Stimulated activated CD8-positive, alpha-beta memory T cell treated with anti-CD3 and anti-CD28 coated beads, Interleukin-4, amount 100 ng/mL, for 4 hours (primary cell): ENCODE results near the gene TBC1D16.

Experiments used
- DNase-seq, 2 donors: peaks; one replicate each; pipeline ENCODE4 v3.0.0-alpha.2; 2020; ENCODE audit warnings: low read depth in 2 of 2, low spot score in 1 of 2

TBC1D16 gene, protein sequence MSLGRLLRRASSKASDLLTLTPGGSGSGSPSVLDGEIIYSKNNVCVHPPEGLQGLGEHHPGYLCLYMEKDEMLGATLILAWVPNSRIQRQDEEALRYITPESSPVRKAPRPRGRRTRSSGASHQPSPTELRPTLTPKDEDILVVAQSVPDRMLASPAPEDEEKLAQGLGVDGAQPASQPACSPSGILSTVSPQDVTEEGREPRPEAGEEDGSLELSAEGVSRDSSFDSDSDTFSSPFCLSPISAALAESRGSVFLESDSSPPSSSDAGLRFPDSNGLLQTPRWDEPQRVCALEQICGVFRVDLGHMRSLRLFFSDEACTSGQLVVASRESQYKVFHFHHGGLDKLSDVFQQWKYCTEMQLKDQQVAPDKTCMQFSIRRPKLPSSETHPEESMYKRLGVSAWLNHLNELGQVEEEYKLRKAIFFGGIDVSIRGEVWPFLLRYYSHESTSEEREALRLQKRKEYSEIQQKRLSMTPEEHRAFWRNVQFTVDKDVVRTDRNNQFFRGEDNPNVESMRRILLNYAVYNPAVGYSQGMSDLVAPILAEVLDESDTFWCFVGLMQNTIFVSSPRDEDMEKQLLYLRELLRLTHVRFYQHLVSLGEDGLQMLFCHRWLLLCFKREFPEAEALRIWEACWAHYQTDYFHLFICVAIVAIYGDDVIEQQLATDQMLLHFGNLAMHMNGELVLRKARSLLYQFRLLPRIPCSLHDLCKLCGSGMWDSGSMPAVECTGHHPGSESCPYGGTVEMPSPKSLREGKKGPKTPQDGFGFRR

DNA sequence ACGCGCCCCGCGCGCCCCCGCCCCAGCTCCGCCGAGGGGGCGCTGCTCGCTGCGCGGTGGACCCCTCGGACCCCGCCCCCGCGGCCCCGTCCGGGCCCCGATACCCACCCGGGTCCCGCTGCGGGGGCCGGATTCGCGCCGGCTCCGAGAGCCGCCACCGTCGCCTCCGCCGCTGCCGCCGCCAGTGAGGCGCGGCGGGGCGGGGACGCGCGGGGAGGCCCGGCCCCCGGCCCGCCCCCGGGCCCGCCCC, at the start of gene TBC1D16:
TBC1D16 (minus strand) TSS at position 186 of the 250 bp plus-strand sequence. CDS start 22,325 bp downstream, outside the sequence.
- no peak for DNase-seq

DNA sequence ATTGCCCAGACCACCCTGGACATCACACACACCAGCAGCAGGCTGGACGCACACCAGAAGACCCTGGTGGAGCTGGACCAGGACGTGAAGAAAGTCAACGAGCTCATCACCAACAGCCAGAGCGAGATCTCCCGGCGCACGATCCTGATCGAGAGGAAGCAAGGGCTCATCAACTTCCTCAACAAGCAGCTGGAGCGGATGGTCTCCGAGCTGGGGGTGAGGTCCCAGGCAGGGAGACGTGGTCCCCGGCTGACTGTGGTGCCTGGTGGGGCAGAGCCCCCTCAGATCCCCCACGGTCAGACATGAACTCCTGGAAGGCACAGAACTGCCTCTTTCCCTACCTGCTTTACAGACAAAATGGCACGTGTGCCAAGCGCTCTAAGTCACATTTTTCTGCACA, 49.1 kb upstream of the TBC1D16 start:
- no peak for DNase-seq

DNA sequence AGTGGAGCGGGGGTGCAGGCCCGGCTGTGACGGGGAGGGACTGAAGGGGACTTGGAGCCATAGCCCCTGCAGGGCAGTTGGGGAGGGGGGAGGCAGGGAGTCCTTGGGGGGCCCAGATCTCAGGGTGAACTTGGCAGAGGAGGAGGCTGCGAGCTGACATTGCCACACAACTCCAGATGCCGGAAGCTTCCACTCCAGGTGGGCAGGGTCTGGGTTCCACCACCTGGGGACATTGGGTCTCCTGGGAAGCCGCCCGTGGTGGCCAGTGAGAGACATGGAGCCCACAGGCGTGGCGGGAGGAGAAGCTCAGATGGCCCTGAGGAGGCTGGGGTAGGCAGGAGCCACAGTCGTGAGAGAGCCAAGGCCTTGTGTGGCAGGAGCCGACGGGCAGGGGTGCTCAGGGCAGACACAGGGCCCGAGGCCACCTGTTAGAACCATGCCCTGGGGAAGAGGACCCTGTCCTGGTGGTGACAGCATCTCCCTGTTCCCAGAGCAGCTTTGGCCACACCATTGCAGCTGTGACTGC, 47.5 kb upstream of the TBC1D16 start:
- no peak for DNase-seq

DNA sequence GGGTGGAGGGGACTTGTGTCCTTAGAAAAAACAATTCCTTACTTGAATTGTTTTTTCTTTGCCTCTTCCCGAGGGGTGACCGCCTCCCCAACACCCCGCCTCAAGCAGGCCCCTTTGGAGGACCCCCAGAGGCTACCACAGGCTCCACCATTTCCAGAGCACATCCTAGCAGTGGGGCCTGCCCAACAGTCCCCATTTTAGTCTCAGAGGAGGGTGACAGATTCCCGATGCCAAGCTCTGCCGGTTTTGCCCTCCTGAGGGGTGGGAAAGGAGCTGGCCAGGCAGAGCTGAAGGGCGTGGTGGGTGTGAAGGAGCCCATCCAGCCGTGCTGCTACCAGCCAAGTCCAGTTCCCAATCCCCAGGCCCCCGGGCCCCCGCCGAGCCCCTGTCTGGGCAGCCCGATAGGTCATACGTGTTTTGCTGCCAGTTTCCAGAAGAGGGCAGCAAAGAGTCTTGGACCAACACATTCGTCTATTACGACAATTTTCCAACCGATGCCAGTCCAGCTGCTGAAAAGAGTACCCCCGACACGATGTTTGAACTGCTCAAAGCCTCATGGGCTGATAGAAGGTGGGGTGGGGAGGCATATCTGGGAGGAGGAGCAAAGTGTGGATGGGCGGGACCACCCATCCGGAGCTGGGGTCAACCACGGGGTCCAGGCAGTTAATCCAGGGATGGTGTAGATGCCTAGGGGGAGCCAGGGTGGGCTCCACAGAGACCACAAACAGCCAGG, 46.9 kb upstream of the TBC1D16 start:
- DNase-seq = peak; percentile 20 to 34

DNA sequence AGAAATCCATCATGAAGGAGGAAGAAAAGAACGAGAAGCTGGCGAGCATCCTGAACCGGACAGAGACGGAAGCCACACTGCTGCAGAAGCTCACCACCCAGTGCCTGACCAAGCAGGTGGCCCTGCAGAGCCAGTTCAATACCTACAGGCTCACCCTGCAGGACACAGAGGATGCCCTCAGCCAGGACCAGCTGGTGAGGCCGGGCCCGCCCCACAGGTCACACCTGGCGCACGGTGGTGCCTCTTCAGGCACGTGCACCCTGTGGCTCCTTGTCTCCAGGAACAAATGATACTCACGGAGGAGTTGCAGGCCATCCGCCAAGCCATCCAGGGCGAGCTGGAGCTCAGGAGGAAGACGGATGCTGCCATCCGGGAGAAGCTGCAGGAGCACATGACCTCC, 45.9 kb upstream of the TBC1D16 start:
- no peak for DNase-seq

DNA sequence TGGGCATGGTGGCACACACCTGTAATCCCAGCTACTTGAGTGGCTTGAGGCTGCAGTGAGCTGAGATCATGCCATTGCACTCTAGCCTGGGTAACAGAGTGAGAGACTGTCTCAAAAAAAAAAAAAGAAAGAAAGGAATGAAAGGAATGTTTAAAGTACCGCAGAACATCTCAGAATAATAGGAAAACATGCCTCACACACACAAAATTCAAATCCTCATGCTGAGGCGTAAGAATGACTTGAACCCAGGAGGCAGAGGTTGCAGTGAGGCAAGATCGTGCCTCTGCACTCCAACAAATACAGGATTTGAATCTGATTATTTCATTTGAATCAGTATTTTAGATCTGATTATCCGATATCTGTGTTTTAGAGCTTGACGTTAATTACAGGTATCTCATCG, 44.4 kb upstream of the TBC1D16 start:
- no peak for DNase-seq

DNA sequence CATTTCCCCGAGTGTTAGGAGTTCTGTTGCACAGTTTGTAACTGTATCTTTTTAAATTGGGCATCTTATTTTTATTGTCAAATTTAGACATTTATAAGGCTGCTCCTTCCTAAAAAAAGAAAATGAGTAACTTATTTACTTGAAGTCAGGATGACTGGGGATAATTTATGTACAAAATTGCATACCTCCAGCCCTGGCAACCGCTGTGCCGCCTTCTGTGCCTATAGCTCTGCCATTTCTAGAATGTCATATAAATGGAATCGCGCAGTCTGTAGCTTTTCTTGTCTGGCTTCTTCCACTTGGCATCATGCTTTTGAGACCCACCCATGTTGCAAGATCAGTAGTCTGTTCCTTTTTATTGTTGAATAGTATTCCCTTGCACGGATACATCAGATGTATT, 36.7 kb upstream of the TBC1D16 start:
- no peak for DNase-seq

DNA sequence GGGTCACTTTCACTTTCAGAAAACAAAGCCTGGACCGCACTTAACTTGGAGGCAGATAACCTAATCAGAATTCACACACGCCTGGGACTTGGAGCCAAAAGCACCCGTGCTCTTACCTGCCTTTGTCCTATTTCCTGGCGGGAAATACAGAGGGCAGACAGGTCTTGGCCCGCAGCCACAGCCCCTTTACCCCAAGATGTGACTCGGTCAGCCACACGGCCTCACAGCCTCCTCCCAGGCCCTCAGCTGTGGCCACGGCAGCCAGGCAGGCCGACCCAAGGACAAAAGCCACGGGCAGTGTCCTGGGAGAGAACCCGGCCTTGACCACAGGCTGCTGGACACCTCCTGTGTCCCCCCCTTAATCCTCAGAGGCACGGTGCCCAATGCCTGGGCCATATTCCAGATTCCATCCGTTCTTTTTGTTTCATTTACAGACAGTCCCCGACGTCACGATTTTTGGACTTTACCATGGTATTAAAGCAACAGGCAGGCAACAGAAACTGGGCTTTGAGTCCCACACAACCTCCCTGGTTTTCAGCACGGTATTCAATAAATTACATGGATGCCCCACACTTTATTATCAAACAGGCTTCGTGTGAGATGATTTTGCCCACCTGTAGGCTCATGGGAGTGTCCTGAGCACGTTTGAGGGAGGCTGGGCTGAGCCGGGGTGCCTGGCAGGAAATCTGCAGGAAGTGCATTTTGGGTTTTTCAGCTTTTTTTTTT, 35.6 kb upstream of the TBC1D16 start:
- no peak for DNase-seq

DNA sequence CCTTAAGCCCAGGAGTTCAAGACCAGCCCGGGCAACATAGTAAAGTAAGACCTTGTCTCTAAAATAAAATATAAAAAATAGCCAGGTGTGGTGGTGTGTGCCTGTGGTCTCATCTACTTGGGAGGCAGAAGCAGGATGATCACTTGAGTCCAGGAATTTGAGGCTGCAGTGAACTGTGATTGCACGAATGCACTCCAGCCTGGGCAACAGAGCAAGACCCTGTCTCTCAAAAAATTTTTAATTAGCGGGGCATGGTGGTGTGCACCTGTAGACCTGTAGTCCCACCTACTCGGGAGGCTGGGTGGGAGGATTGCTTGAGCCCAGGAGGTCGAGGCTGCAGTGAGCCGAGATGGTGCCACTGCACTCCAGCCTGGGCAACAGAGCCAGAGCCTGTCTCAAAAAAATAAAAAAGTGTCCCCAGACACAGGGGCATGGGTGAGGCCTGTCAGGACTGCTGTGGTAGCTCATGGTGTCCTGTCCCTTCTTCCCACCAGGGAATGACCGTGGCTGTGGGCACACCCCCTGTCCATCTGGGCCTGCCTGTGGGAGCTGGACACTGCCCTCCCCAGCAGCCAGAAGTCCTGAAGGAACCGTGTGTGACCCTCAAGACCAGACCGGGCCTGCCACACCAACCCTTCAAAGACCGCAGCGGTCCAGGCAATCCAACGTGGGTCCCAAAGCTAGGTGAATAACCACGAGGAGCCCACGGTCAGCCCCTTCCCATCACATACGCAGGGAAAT, 34.9 kb upstream of the TBC1D16 start:
- DNase-seq = no peak

DNA sequence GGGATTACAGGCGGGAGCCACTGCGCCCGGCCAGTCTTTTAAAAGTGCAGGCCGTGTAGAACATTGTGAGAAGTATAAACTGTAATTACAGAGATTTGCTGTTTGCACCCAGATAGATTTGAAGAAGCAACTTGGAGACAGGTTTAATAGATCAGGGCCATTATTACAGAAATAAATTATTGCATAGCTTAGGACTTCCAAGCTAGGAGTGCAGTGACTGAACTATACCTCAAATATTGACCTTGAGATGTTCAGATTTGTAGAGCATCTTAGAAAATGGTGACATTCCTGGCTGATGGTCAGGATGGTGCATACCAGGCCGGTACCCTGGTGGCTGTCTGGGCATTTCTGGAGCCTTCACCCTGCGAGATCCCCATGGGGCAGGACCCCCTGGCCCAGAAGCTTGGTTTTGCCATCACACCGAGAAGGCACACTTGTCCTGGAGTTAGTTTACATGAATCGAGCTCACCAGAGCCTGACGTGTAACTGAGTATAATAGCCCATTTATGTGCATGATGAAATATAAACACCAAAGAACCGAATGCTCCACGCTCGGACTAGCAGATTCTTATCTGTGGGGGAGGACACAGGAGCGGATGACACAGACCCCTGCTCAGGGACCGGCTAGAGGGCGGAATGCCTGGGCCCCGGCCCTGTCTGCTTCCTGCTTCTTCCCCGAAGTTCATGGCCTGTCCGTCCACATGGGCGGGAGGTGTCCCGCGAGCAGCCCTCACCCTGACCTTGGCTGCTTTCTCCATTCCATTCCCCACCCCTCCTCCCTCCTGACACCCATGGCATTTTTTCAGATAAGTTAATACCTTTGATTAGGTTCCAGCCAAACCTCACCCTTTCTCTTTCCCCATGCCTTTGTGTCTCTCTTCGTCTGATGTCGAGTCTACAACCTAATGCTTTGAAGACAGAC, 32.9 kb upstream of the TBC1D16 start:
- no peak for DNase-seq

DNA sequence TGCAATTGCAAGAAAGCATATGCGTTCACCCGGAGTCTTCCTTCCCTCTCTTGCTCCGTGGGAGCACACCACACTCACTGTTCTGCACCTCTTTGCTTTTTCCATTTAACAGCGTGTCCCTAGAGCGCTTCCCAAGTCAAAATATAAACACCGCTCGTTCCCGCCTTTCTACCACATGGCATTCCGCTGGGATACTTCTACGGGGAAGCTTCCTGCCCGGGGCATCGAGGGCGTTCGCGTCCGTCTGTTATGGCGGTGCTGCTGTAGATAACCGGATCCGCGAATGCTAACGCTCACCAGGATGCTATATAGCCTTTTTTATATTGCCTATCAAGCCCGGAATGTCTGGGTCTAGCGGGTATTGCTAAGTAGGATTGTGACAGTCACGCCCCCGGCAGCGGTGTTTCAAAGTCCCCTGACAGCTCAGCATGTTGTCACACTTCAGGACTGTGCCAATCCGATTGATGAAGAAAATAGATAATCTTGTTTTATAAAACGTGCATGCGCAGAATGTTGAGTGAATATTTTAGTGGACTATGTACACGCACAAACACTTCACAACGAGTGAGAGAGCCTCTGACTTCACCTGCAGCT, 31.8 kb upstream of the TBC1D16 start:
- no peak for DNase-seq

DNA sequence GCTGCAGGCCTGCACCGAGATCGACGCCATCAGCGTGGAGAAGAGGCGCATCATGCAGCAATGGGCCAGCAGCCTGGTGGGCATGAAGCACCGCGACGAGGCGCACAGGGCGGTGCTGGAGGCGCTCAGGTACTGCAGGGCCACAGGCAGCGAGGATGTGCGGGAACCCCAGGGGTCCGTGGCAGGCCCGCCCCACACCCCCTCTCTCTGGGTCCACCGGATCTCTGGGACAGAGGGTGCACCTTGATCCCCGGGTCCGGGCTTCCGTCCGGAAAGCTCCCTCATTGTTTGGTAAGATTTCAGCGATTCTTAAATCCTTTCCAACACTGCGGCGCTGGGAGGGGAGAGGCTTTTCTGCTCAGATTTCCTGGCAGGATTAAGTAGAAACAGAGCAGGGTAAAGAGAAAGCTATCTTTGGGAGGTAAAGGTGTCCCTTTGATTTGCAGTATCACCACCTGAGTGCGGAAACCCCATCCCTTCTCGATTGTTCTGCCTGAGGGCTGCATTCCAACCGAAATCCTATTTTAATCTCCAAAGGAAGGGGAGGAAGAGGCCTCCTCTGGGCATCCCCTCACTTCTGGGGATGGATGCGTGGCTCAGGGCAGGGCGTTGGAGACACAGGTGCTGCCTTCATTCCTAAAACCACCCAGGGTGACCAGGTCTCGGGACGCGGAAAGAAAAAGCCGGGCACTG, 30.0 kb upstream of the TBC1D16 start:
- no peak for DNase-seq

DNA sequence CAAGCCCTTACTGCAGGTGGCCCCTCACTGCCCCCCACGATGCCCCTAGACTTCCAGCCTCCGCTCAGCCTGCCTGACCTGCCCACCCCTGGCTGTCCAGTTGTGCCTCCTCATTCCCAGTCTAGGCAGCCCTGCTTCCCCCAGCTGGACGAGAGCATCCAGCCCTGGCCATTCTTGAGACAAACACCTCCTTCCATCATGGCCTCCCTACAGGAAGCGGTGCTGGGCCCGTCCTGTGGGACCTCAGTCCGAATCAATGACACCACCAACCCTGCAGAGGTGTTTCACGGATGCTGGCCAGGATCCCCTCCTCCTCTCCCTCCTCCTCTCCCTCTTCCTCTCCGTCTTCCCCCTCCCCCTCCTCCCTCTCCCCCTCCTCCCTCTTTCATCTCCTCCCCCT, 29.0 kb upstream of the TBC1D16 start:
- DNase-seq = no peak

DNA sequence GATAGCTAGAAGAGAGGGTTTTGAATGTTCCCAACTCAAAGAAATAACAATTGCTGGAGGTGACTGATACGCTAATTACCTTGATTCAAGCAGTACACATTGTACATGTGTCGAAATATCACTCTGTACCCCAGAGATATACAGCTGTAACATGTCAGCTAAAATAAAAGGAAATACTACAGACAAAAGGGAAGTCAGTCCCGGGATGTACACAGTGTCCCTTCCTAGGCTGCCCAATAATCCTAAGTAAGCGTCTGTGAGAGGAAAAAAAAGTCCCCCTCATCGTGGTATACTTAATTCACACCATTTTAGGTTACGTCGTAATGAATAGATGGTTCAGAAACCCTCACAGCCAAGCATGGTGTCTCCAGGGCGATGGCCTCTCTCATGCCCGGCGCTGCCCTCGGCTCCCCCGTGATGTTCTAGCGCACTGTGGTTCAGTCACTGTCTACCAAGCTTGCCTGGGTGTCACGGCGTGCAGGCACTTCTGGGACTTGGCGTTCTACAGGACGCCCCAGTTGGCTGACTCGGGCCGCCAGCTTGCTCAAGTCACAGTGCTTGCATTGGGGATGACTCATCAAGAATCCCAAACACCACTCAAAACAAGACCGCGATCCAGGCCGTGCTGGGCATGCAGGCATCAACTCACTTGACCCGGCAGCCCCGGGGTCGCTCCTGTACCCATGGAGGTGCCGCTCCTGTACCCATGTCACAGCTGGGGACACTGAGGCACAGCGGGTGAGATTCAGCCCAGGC, 28.3 kb upstream of the TBC1D16 start:
- no peak for DNase-seq

DNA sequence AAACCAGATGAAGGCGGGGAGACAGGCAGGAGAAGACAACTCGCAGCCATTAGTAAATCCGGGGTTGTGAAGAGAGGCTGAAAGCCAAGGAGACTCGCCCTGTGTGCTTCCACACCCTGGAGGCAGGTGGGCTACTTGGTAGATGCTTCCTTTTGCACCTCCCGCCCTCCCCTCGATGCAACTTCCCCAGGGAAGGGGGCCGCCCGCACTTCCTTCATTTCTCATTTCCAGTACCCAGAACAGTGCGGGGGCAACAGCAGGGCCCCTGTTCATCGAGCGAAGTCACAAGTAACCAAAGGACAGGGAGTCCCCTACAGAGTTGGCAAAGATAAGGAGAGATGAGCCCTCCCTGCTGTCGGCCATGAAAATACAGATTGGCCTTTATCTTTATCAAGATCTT, 25.7 kb upstream of the TBC1D16 start:
- no peak for DNase-seq

DNA sequence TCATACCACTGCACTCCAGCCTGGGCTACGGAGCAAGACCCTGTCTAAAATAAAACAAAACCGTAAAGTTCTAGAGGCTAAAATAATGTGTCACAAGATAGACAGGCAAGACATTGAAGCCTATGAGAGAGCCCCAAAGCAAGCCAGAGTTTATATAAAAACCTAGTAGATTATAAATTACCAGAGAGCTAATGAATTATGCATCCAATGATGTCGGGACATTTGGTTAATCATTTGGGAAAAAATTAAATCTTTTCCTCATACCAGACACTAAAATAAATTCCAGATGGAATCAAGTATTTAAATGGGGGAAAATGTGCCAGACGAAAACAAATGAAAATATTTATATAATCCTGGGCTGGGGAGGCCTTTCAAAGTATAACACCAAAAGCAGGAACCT, 25.0 kb upstream of the TBC1D16 start:
- DNase-seq = no peak

DNA sequence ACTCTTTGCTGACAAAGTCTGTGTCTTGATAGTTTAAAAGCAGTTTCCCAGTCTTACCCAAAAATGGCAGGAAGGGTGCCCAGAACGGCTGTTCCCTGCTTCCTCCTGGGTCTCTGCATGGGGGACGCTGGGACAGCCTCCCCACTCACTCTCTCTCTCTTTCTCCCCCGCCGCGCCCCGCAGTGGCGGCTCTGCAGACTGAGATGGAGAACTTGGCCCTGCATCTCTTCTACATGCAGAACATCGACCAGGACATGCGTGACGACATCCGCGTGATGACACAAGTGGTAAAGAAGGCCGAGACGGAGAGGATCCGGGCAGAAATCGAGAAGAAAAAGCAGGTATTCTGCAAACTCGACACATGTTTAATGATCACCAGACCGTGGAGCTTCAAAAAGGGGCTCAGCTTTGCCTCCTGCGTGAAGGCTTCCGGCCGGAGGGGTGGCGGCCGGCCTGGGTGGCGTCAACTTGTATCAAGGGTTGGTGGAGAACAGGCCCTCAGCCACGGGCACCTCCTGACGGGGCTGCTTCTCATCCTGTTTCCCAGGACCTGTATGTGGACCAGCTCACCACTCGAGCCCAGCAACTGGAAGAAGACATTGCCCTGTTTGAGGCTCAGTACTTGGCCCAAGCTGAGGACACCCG, 22.8 kb upstream of the TBC1D16 start:
- DNase-seq = no peak
